IPS-15b (cell line): ENCODE results near the gene TCAP.

ENCODE experiments used
- H3K27me3 ChIP-seq: one replicate; pipeline ENCODE4 v1.6.1; 2013; ENCODE audit warnings: low read length; ENCODE audit not compliant: control insufficient read depth, insufficient read depth
- H3K36me3 ChIP-seq: one replicate; pipeline ENCODE4 v1.6.1; 2013; ENCODE audit warnings: low read length; ENCODE audit not compliant: control insufficient read depth, insufficient read depth
- H3K4me1 ChIP-seq: one replicate; pipeline ENCODE4 v1.6.1; 2013; ENCODE audit warnings: mild to moderate bottlenecking, low read length; ENCODE audit not compliant: control insufficient read depth, insufficient read depth
- H3K4me3 ChIP-seq: one replicate; pipeline ENCODE4 v1.5.1; 2013; ENCODE audit warnings: low read depth, low read length
- H3K9ac ChIP-seq: one replicate; pipeline ENCODE4 v1.6.1; 2013; ENCODE audit warnings: low read depth, mild to moderate bottlenecking, low read length
- H3K9me3 ChIP-seq: one replicate; pipeline ENCODE4 v1.6.1; 2013; ENCODE audit warnings: mild to moderate bottlenecking, low read length; ENCODE audit not compliant: control insufficient read depth, insufficient read depth

The TCAP gene

GRCh38 chr17:39641883-39642282 is 23.3 kb upstream of the TCAP start:
- no peak overlapping the region for H3K4me3 ChIP-seq
- peaks cover 27% of the 10 kb centered on the region for H3K4me1 ChIP-seq
- no peaks in the 10 kb centered on the region for H3K36me3 ChIP-seq
- H3K9ac ChIP-seq = no peak overlapping the region
- H3K27me3 ChIP-seq = no peaks in the 10 kb centered on the region
- H3K9me3 ChIP-seq = no peaks in the 10 kb centered on the region

DNA sequence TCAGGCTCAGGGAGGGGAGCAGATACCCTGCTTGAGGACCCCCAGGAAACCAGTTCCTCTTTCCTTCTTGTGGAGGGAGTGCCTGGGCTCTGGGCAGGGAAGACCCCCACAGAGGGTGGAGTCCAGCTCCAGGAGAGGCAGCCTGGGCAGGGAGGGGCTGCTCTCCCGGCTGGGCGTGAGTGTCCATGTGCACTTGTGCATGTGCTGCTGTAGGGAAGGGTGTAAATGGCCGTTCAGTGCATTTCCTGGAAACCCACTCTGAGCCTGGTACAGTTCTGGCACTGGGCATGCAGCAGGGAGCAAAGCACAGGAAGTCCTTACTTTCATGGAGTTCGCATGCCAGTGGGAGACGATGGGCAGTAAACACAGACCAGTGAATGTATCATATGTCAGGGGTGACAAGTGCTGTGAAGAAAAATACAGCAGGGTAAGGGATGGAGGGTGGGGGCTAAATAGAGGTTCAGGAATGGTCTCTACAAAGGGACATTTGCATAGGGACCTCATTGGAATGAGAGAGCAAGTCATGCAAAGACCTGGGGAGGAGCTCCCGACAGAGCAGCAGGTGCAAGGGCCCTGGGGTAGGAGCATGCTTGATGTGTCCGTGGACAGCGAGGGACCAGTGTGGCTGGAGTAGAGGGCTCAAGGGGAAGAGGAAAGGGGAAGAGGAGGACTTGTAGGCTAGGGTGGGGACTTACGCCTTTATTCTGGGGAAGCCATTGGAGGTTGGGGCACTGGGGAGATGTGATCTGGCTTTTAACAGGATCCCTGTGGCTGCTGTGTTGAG is 22.7 kb upstream of the TCAP start:
- H3K4me1 ChIP-seq = peaks cover 27% of the 10 kb centered on the region
- no peaks in the 10 kb centered on the region for H3K27me3 ChIP-seq

DNA sequence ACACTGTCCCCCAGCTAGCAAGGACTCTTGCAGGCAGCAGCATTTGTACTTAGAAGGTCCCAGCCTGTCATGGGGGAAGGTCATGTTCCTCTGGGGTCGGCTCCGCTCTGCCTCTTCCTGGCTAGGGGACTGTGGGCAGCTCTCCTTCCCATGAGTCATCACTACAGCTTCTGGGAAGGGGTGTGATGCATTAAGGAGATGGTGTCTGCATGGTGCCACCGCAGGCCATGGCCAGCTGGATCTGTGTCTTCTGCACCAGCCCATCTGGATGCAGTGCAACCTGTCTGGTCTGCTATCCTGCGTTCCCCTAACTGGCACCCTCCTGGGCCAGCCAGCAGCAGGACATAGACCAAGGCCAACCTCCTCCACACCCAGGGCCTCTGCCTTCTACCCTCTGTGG is 21.9 kb upstream of the TCAP start:
- no peaks in the 10 kb centered on the region for H3K27me3 ChIP-seq
- no peaks in the 10 kb centered on the region for H3K36me3 ChIP-seq
- no peaks in the 10 kb centered on the region for H3K9me3 ChIP-seq
- no peak overlapping the region for H3K4me3 ChIP-seq
- H3K4me1 ChIP-seq = peaks cover 20% of the 10 kb centered on the region
- H3K9ac ChIP-seq = no peak overlapping the region

More for the DNA sequence above, 22.7 kb upstream of the TCAP start:
- H3K9ac ChIP-seq = no peak overlapping the region
- H3K36me3 ChIP-seq = no peaks in the 10 kb centered on the region
- no peaks in the 10 kb centered on the region for H3K9me3 ChIP-seq
- H3K4me3 ChIP-seq = no peak overlapping the region

DNA sequence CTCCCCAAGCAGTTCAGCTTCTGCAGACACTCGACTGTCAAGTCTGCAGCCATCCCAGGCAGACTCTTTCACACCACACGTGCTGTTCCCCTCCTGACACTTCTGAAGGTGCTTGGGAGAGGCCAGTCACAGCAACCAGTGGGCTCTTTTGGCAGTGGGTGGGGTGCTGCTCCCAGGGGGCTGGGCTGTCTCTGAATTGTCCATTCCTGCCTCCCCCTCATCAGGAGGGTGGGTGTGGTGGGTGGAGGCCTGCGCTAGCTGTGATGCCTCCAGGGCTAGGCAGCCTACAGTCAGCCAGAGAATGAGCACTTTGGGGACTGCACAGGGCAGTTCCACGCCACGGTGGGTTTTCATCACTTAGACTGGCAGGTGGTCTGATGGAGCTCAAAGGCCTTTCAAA is 17.9 kb upstream of the TCAP start:
- no peaks in the 10 kb centered on the region for H3K27me3 ChIP-seq
- no peak overlapping the region for H3K9ac ChIP-seq
- H3K9me3 ChIP-seq = no peaks in the 10 kb centered on the region
- H3K4me3 ChIP-seq = no peak overlapping the region
- H3K4me1 ChIP-seq = peaks cover 11% of the 10 kb centered on the region
- no peaks in the 10 kb centered on the region for H3K36me3 ChIP-seq

GRCh38 chr17:39648616-39649366 is 16.4 kb upstream of the TCAP start:
- H3K9me3 ChIP-seq = no peaks in the 10 kb centered on the region
- H3K9ac ChIP-seq = no peak overlapping the region
- H3K36me3 ChIP-seq = no peaks in the 10 kb centered on the region
- H3K4me1 ChIP-seq = peaks cover 21% of the 10 kb centered on the region
- H3K4me3 ChIP-seq = no peak overlapping the region
- H3K27me3 ChIP-seq = no peaks in the 10 kb centered on the region

- Histone ChIP-seq H3K27me3 (no peaks in the 10 kb centered on the region), H3K36me3 (no peaks in the 10 kb centered on the region), H3K4me3 (no peak overlapping the region), H3K9ac (no peak overlapping the region), H3K9me3 (no peaks in the 10 kb centered on the region), H3K4me1 (peaks cover 18% of the 10 kb centered on the region)
Observed at GRCh38 chr17:39650121-39650579, 15.0 kb upstream of the TCAP start.

DNA sequence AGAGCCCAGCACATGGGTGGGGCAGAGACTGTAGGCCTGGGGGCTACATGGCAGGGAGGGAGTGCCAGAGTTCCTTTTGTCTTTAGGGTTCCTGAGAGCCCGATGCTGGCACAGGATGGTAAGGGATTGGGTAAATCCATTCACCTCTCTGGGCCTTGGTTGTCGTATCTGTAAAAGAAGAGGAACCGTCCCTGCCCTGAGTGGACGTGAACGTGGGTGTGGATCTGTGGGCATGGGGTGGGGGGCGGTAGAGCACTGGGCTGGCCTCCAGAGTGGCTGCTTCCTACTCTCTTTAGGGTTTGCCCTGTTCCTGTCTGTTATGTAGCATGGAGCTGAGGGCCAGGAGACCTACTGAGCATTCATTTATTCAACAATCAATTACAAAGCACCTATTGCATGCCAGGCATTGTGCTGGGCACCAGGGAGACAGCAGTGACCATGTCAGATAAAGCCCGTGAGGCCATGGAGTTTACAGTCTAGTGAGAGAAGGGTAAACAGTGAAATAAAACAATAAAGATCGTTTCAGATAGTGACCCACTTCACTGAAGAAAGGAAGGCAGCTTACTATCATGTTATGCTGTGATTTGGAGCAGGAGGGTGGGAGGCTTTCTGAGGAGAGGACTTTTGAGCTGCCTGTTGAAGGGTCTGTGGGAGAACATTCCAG is 13.1 kb upstream of the TCAP start:
- H3K4me3 ChIP-seq = no peak overlapping the region
- H3K4me1 ChIP-seq = peaks cover 14% of the 10 kb centered on the region
- H3K9ac ChIP-seq = no peak overlapping the region
- no peaks in the 10 kb centered on the region for H3K9me3 ChIP-seq
- peaks cover 6% of the 10 kb centered on the region for H3K36me3 ChIP-seq
- no peaks in the 10 kb centered on the region for H3K27me3 ChIP-seq

DNA sequence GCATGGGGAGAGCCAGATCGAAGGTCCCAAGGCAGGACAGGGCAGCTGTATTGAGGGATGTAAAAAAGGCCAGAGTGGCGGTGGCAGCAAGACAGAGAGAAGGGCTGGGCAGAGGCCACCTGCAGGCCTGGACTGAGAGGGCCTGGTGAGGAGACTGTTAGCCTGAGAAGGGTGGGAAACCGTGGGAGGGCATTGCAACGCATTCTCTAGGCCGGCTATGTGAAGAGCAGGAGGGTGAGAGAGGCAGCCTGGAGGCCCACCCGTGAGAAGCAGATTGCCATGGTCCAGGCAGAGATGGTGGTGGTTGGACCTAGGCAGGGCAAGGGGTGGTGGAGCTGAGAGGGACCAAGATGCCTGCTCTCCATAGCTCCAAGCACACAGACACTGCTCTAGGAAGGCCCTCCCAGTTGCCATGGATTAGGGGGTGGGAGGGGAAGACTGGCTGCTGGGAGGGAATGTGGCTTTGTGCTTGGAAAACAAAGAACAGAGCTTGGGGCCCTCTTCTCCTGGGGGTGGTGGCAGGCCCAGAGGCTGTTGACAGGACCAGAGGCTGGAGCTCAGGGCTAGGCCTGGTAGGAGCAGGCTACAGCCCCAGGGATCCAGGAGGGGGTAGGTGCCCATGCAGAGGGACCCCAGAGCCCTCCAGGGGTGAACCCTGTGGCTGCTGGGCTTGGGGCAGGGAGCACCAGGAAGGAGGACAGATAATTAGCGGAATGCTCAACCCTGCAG is 12.4 kb upstream of the TCAP start:
- Histone ChIP-seq H3K9me3 (no peaks in the 10 kb centered on the region), H3K4me1 (peaks cover 14% of the 10 kb centered on the region), H3K4me3 (no peak overlapping the region), H3K27me3 (no peaks in the 10 kb centered on the region), H3K9ac (no peak overlapping the region), H3K36me3 (peaks cover 6% of the 10 kb centered on the region)

DNA sequence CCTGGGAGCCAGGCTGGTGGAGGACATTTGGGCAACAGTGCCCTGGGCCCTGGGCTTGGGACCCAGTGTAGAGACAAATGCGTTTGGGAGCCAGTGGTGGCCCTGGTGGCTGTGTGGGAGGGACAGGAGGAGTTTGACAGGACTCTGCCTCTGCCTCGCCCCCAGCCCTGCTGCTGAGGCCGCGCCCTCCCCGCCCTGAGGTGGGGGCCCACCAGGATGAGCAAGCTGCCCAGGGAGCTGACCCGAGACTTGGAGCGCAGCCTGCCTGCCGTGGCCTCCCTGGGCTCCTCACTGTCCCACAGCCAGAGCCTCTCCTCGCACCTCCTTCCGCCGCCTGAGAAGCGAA is 11.9 kb upstream of the TCAP start:
- Histone ChIP-seq H3K36me3 (peaks cover 6% of the 10 kb centered on the region), H3K27me3 (no peaks in the 10 kb centered on the region)

GRCh38 chr17:39653662-39654331 is 11.4 kb upstream of the TCAP start:
- Histone ChIP-seq H3K36me3 (peaks cover 6% of the 10 kb centered on the region), H3K27me3 (no peaks in the 10 kb centered on the region), H3K9ac (no peak overlapping the region), H3K4me1 (peaks cover 14% of the 10 kb centered on the region), H3K4me3 (no peak overlapping the region), H3K9me3 (no peaks in the 10 kb centered on the region)

More for the DNA sequence above, 11.9 kb upstream of the TCAP start:
- H3K4me3 ChIP-seq = no peak overlapping the region
- H3K4me1 ChIP-seq = peaks cover 14% of the 10 kb centered on the region
- no peak overlapping the region for H3K9ac ChIP-seq
- no peaks in the 10 kb centered on the region for H3K9me3 ChIP-seq

DNA sequence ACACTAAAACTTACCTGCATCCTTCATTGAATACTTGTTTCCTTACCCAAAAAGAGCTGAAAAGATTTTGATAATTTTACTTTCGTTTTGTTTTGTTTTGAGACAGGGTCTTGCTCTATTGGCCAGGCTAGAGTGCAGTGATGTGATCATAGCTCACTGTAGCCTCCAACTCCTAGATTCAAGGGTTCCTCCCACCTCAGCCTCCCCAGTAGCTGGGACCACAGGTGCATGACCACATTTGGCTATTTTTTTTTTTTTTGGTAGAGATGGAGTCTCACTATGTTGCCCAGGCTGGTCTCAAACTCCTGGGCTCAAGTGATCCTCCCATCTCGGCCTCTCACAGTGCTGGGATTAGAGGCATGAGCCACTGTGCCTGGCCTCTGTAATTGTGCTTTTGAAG is 10.0 kb upstream of the TCAP start:
- Histone ChIP-seq H3K9me3 (no peaks in the 10 kb centered on the region), H3K4me1 (peaks cover 14% of the 10 kb centered on the region), H3K9ac (no peak overlapping the region), H3K36me3 (peaks cover 7% of the 10 kb centered on the region), H3K4me3 (no peak overlapping the region), H3K27me3 (no peaks in the 10 kb centered on the region)
